HepG2 (cell line): ENCODE data around the gene SOX13. TPM values are rescaled to one million over a fixed set of nuclear protein-coding genes. Genes with fewer than 3 reads are reported as not detected.
A peak's percentile ranks its signal among the peaks of the same experiment; 100 is the strongest.

Experiments used
- ATAC-seq: fragments of 200-7000 bp; cut with Tn5 transposase; 3 replicates; pipeline ENCODE4 v1.9.1; 2020; ENCODE audit warnings: mild to moderate bottlenecking, moderate library complexity
- BruUV-seq: library from RNA; stranded (reverse); fragments of 400-500 nt; replicated peaks from 2 replicates; lab custom pipeline; 2021; lab: Mats Ljungman, UMichigan
- CTCF ChIA-PET: fragments of 300-600 bp; formaldehyde crosslinking; extraction: SDS; loops from one replicate; lab custom pipeline; 2021; ENCODE audit warnings: low total read pairs, inconsistent platforms, low intra/inter-chr PET ratio; lab: Yijun Ruan, JAX
- POLR2A ChIA-PET: fragments of 350-600 bp; sonication (Branson Sonifier 250); formaldehyde crosslinking; loops from one replicate; lab custom pipeline; 2020; ENCODE audit warnings: antibody characterized with exemption, inconsistent platforms; lab: Yijun Ruan, JAX
- DNase-seq: peaks from one replicate; pipeline ENCODE4 v3.0.0-alpha.2; 2015; ENCODE audit warnings: low spot score
- FAIRE-seq: peaks from 3 replicates; lab custom pipeline; 2011; peaks lifted over from hg19 to GRCh38; lab: Jason Lieb, UNC
- H2AFZ ChIP-seq: one replicate; pipeline ENCODE4 v1.6.1; 2011; ENCODE audit warnings: low read length, inconsistent platforms
- H3K27ac ChIP-seq: fragments of 300-600 bp; 3 replicates; pipeline ENCODE4 v1.8.0; 2011; ENCODE audit warnings: mixed run types, mild to moderate bottlenecking, mixed read lengths, low read length, inconsistent platforms; ENCODE audit not compliant: insufficient read depth; ENCODE audit errors: extremely low read length
- H3K27me3 ChIP-seq, 2 experiments: fragments of 200-600 bp in 1 of 2; 2 replicates in 1 of 2; 3 replicates in 1 of 2; pipeline versions ENCODE4 v1.6.0 to v1.8.0; 2011; ENCODE audit warnings: low read length in 2 of 2, mild to moderate bottlenecking in 2 of 2, moderate library complexity in 2 of 2, inconsistent platforms in 1 of 2; ENCODE audit not compliant: insufficient read depth in 2 of 2, control insufficient read depth in 1 of 2
- H3K36me3 ChIP-seq, 2 experiments: fragments of 200-600 bp in 1 of 2; replicated peaks in 1 of 2; 2 replicates in 1 of 2; 3 replicates in 1 of 2; pipeline versions ENCODE4 v1.5.1 to v1.8.0; 2011; ENCODE audit warnings: low read length in 2 of 2, inconsistent platforms in 1 of 2; ENCODE audit not compliant: insufficient read depth in 2 of 2, control insufficient read depth in 1 of 2
- H3K4me1 ChIP-seq: 2 replicates; pipeline ENCODE4 v1.5.1; 2012; ENCODE audit warnings: low read length, inconsistent platforms; ENCODE audit not compliant: insufficient read depth
- H3K4me2 ChIP-seq: 2 replicates; pipeline ENCODE4 v1.6.0; 2011; ENCODE audit warnings: low read depth, low read length, inconsistent platforms
- H3K4me3 ChIP-seq, 3 experiments: fragments of 200-600 bp in 1 of 3; sonication (generic), shearing (Covaris generic) in 1 of 3; replicated peaks in 1 of 3; 2 replicates each; pipeline ENCODE4 v1.5.1; 2011 to 2016; ENCODE audit warnings: low read length in 3 of 3, inconsistent platforms in 2 of 3, low read depth in 2 of 3, mild to moderate bottlenecking in 2 of 3, control low read depth in 1 of 3, mixed read lengths in 1 of 3; ENCODE audit not compliant: insufficient read depth in 1 of 3
- H3K79me2 ChIP-seq: one replicate; pipeline ENCODE4 v1.6.1; 2011; ENCODE audit warnings: low read length, inconsistent platforms; ENCODE audit not compliant: insufficient read depth
- H3K9ac ChIP-seq: 2 replicates; pipeline ENCODE4 v1.6.0; 2011; ENCODE audit warnings: mild to moderate bottlenecking, low read depth, low read length, inconsistent platforms; ENCODE audit not compliant: insufficient read depth
- H3K9me3 ChIP-seq: 2 replicates; pipeline ENCODE4 v1.5.1; 2012; ENCODE audit warnings: mild to moderate bottlenecking, low read length
- H4K20me1 ChIP-seq: 2 replicates; pipeline ENCODE4 v1.6.0; 2011; ENCODE audit warnings: inconsistent platforms, mild to moderate bottlenecking, low read length, moderate library complexity; ENCODE audit not compliant: insufficient read depth
- HIC2 ChIP-seq: sonication (generic); formaldehyde crosslinking; IDR thresholded peaks from 2 replicates; pipeline ENCODE4 v1.9.0; 2022; ENCODE audit warnings: low read depth, missing genetic modification reagents
- MTA3 ChIP-seq: sonication (generic); formaldehyde crosslinking; IDR thresholded peaks from 2 replicates; pipeline ENCODE4 v1.4.0; 2020; ENCODE audit warnings: missing genetic modification reagents
- MTF2 ChIP-seq: sonication (generic); formaldehyde crosslinking; IDR thresholded peaks from 2 replicates; pipeline ENCODE4 v1.5.0; 2020; ENCODE audit warnings: missing genetic modification reagents, borderline replicate concordance
- PBX3 ChIP-seq: sonication (generic); formaldehyde crosslinking; IDR thresholded peaks from 2 replicates; pipeline ENCODE4 v1.8.1; 2023; ENCODE audit warnings: missing genetic modification reagents, inconsistent platforms, borderline replicate concordance
- SMAD1 ChIP-seq: sonication (generic); formaldehyde crosslinking; IDR thresholded peaks from 2 replicates; pipeline ENCODE4 v1.4.0; 2020; ENCODE audit warnings: missing genetic modification reagents, low read depth, mild to moderate bottlenecking, borderline replicate concordance
- SRSF1 ChIP-seq: fragments of 200-400 bp; formaldehyde crosslinking; optimal IDR thresholded peaks from 2 replicates; pipeline ENCODE3; 2017; ENCODE audit warnings: mild to moderate bottlenecking, low read depth, low read length, moderate library complexity
- TAF15 ChIP-seq: fragments of 200-400 bp; formaldehyde crosslinking; IDR thresholded peaks from one replicate; pipeline ENCODE4 v1.6.1; 2018; ENCODE audit warnings: mild to moderate bottlenecking, low read depth, low read length; ENCODE audit not compliant: poor library complexity, severe bottlenecking
- ZMYM3 ChIP-seq: sonication (generic); formaldehyde crosslinking; IDR thresholded peaks from 2 replicates; pipeline ENCODE4 v1.5.1; 2020; ENCODE audit warnings: mild to moderate bottlenecking, missing genetic modification reagents
- ZNF101 ChIP-seq: sonication (generic); formaldehyde crosslinking; IDR thresholded peaks from 2 replicates; pipeline ENCODE4 v1.4.0; 2020; ENCODE audit warnings: mild to moderate bottlenecking, low read depth, missing genetic modification reagents, borderline replicate concordance
- ZNF629 ChIP-seq: sonication (generic); formaldehyde crosslinking; conservative IDR thresholded peaks from 2 replicates; pipeline ENCODE4 v1.5.0; 2020; ENCODE audit warnings: missing genetic modification reagents
- ZNF768 ChIP-seq: sonication (generic); formaldehyde crosslinking; IDR thresholded peaks from 2 replicates; pipeline ENCODE4 v1.4.0; 2020; ENCODE audit warnings: missing genetic modification reagents
- WGBS: methylation state at CpG from one replicate; pipeline ENCODE4 v1.1.6; 2017; ENCODE audit warnings: low lambda C conversion rate; 5-methylcytosine and 5-hydroxymethylcytosine counted together
- in situ Hi-C: cut with HindIII; loops from 2 replicates; pipeline ENCODE4 v1.10.0; 2017; ENCODE audit warnings: low pct_unique_long_range_greater_than_20kb; ENCODE audit not compliant: extremely low pct_ligation_motif_present
- intact Hi-C: fragments of 100-400 bp; cut with micrococcal nuclease; formaldehyde crosslinking; loops from one replicate; pipeline ENCODE4 v1.10.0; 2022; ENCODE audit not compliant: unreplicated experiment
- polyA plus RNA-seq, 8 experiments: library from polyadenylated mRNA; depleted of rRNA in 3 of 8; stranded (reverse) in 7 of 8; unstranded in 1 of 8; fragments of >200 nt; fragmentation: Illumina TruSeq in 4 of 8; extraction: Trizol in 4 of 8; gene quantifications; 2 replicates each; pipeline versions ENCODE4 v1.2.1 to v1.2.3, GENCODE V29; 2011 to 2016; ENCODE audit warnings: low read depth in 4 of 8, missing spikeins in 1 of 8, mixed read lengths in 1 of 8; ENCODE audit not compliant: insufficient read depth in 1 of 8
- total RNA-seq, 5 experiments: library from RNA; depleted of rRNA; stranded (reverse); fragments of >200 nt; fragmentation: Illumina TruSeq; extraction: Trizol; gene quantifications; 2 replicates each; pipeline ENCODE4 v1.2.3, GENCODE V29; 2016; ENCODE audit warnings: low read depth in 1 of 5

SOX13 gene
- total and polyA plus RNA-seq, 2 of the 13 experiments (the other 11 are each of a cell fraction or from before 2014, with no cell fraction given), result 13.3 to 15.8 TPM

- Histone ChIP-seq H3K4me1 (peaks cover 46% of the 10 kb centered on the region), H2AFZ (no peak overlapping the region)
These were observed 33.9 kb downstream of the SOX13 start for GRCh38 chr1:204106825-204107224.

GRCh38 chr1:204107892-204108291, 35.0 kb downstream of the SOX13 start:
- Histone ChIP-seq H2AFZ (no peak overlapping the region), H4K20me1 (peaks cover 6% of the 10 kb centered on the region; the same call in 1 of the 2 replicates), H3K36me3 (peaks cover 0 to 4% of the 10 kb centered on the region in 2 experiments; a peak in 2 of 5 replicates), H3K4me3 (no peak overlapping the region), H3K27me3 (no peaks in the 10 kb centered on the region), H3K4me1 (peaks cover 35% of the 10 kb centered on the region), H3K9me3 (no peaks in the 10 kb centered on the region), H3K4me2 (no peak overlapping the region), H3K27ac (no peak overlapping the region), H3K79me2 (peaks cover 69% of the 10 kb centered on the region), H3K9ac (no peak overlapping the region)
- CTCF ChIA-PET, result no interaction called here
- intact Hi-C loops, result no loop called here
- no peak; the same call in 2 of the 3 replicates for ATAC-seq
- DNase-seq, result no peak
- POLR2A ChIA-PET, result no interaction called here
- BruUV-seq, result no TSS peak
- no peak for FAIRE-seq
- WGBS, result 98% methylated on average over 2 of the region's 2 CpGs
- in situ Hi-C loops, result no loop called here
- TF ChIP-seq MTA3 (no peak), ZNF101 (CRISPR knock-in tag) (no peak), SMAD1 (CRISPR knock-in tag) (no peak), PBX3 (CRISPR knock-in tag) (no peak), HIC2 (CRISPR knock-in tag) (no peak), SRSF1 (no peak)

More at GRCh38 chr1:204106825-204107224, 33.9 kb downstream of the SOX13 start:
- H3K4me3 ChIP-seq, result no peak overlapping the region
- ChIA-PET CTCF (no interaction called here), POLR2A (no interaction called here)
- no peak for ATAC-seq
- no TSS peak for BruUV-seq
- H3K36me3 ChIP-seq, result peaks cover 0 to 3% of the 10 kb centered on the region in 2 experiments; a peak in 2 of 5 replicates
- H3K79me2 ChIP-seq, result peaks cover 75% of the 10 kb centered on the region
- no peak overlapping the region for H3K9ac ChIP-seq
- H3K4me2 ChIP-seq, result no peak overlapping the region
- TF ChIP-seq ZNF768 (CRISPR knock-in tag) (peak; percentile 80; the same call in 1 of the 2 replicates), ZMYM3 (peak; percentile 48; the same call in 1 of the 2 replicates), ZNF629 (peak; percentile 55), MTF2 (CRISPR knock-in tag) (no peak), TAF15 (no peak)
- in situ Hi-C loops (no loop called here), intact Hi-C loops (no loop called here)
- H3K27ac ChIP-seq, result no peak overlapping the region
- no peaks in the 10 kb centered on the region for H3K9me3 ChIP-seq
- no peak for DNase-seq
- FAIRE-seq, result no peak
- WGBS, result 100% methylated on average over 1 of the region's 1 CpG
- H3K27me3 ChIP-seq, result no peaks in the 10 kb centered on the region
- peaks cover 6% of the 10 kb centered on the region; the same call in 1 of the 2 replicates for H4K20me1 ChIP-seq
